ENCODE data around the gene WDR45B. TPM values are rescaled to one million over a fixed set of nuclear protein-coding genes. Genes with fewer than 3 reads are reported as not detected.

Gene WDR45B
- total and polyA plus RNA-seq, 7 donors = 51.7 to 70.1 (median 66.8) TPM

GRCh38 chr17:82631544-82631943 lies 16.7 kb downstream of the WDR45B start:
- TF ChIP-seq POLR2AphosphoS5 (IDR thresholded peaks at IDR 0.05) = no peak
- TF ChIP-seq POLR2A (IDR thresholded peaks at IDR 0.05) = no peak
- no peak for TF ChIP-seq EP300 (IDR thresholded peaks at IDR 0.05)
- no peak for TF ChIP-seq CTCF (IDR thresholded peaks at IDR 0.05)
- H3K27me3 ChIP-seq = no peaks in the 10 kb centered on the region
- H3K4me1 ChIP-seq = no peaks in the 10 kb centered on the region
- no peak for DNase-seq
- no peak overlapping the region for H3K27ac ChIP-seq
- H3K9me3 ChIP-seq = no peaks in the 10 kb centered on the region
- intact Hi-C loops (cut with DNase I) = loop anchor here (10.0 kb wide), 1 partner anchor 277 kb away; the partner anchor contains the start of gene TEX19
- WGBS, 2 donors = 64 to 86% methylated on average over 6 of the region's 6 CpGs
- H3K36me3 ChIP-seq = peaks cover 0 to 50% (median 30%) of the 10 kb centered on the region in 4 donors
- H3K4me3 ChIP-seq = no peak overlapping the region

GRCh38 chr17:82630212-82630611 lies 18.0 kb downstream of the WDR45B start:
- Histone ChIP-seq H3K27ac (no peak overlapping the region), H3K4me1 (no peaks in the 10 kb centered on the region), H3K27me3 (no peaks in the 10 kb centered on the region), H3K9me3 (no peaks in the 10 kb centered on the region), H3K36me3 (peaks cover 7 to 63% (median 35%) of the 10 kb centered on the region in 4 donors), H3K4me3 (no peak overlapping the region)
- no peak for TF ChIP-seq EP300 (IDR thresholded peaks at IDR 0.05)
- TF ChIP-seq CTCF (IDR thresholded peaks at IDR 0.05) = no peak
- TF ChIP-seq POLR2AphosphoS5 (IDR thresholded peaks at IDR 0.05) = no peak
- no peak for TF ChIP-seq POLR2A (IDR thresholded peaks at IDR 0.05)
- WGBS, 2 donors = 92 to 94% methylated on average over 12 of the region's 12 CpGs
- intact Hi-C loops (cut with DNase I) = loop anchor here (10.0 kb wide), 1 partner anchor 275 kb away; the partner anchor contains the start of gene TEX19
- no peak for DNase-seq

- WGBS, 2 donors = 88 to 91% methylated on average over 8 of the region's 8 CpGs
- TF ChIP-seq EP300 (IDR thresholded peaks at IDR 0.05) (no peak), CTCF (IDR thresholded peaks at IDR 0.05) (no peak), POLR2AphosphoS5 (IDR thresholded peaks at IDR 0.05) (no peak), POLR2A (IDR thresholded peaks at IDR 0.05) (no peak)
- H3K36me3 ChIP-seq = peaks cover 11 to 68% (median 39%) of the 10 kb centered on the region in 4 donors
- H3K4me3 ChIP-seq = no peak overlapping the region
- H3K27me3 ChIP-seq = no peaks in the 10 kb centered on the region
- H3K4me1 ChIP-seq = no peaks in the 10 kb centered on the region
- intact Hi-C loops (cut with DNase I) = loop anchor here (10.0 kb wide), 1 partner anchor 275 kb away; the partner anchor contains the start of gene TEX19
- H3K27ac ChIP-seq = no peak overlapping the region
- no peaks in the 10 kb centered on the region for H3K9me3 ChIP-seq
- DNase-seq = no peak
These were observed 18.5 kb downstream of the WDR45B start for GRCh38 chr17:82629748-82630147.

GRCh38 chr17:82627405-82627804 lies 20.8 kb downstream of the WDR45B start:
- no peaks in the 10 kb centered on the region for H3K27me3 ChIP-seq
- no peak overlapping the region for H3K4me3 ChIP-seq
- H3K4me1 ChIP-seq = no peaks in the 10 kb centered on the region
- peak overlapping the region in 1 of 4 donors; percentile 25 for H3K27ac ChIP-seq
- peaks cover 13 to 83% (median 47%) of the 10 kb centered on the region in 4 donors for H3K36me3 ChIP-seq
- H3K9me3 ChIP-seq = no peaks in the 10 kb centered on the region
- no peak for TF ChIP-seq POLR2A (IDR thresholded peaks at IDR 0.05)
- no peak for TF ChIP-seq CTCF (IDR thresholded peaks at IDR 0.05)
- no peak for TF ChIP-seq POLR2AphosphoS5 (IDR thresholded peaks at IDR 0.05)
- no peak for TF ChIP-seq EP300 (IDR thresholded peaks at IDR 0.05)
- DNase-seq = no peak
- WGBS, 2 donors = 89 to 92% methylated on average over 21 of the region's 21 CpGs
- intact Hi-C loops (cut with DNase I) = no loop called here

DNA sequence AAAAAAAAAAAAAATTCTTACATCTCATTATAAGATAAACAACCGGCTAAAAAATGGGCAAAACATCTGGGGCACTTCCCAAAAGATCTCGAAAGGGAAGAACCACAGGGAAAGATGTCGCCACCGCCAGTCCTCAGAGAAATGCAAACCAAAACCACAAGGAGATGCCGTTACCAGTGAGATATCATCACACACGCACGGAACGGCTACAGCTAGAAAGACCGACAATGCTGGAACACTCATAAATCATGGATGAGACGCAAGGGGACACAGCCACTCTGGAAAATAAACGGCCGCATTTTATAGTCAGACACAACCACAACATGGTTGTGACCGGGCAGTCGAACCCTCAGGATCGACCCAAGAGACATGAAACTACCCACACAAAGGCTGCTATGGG lies 24.5 kb downstream of the WDR45B start:
- H3K4me3 ChIP-seq = no peak overlapping the region
- H3K27me3 ChIP-seq = no peaks in the 10 kb centered on the region
- DNase-seq = no peak
- no peak for TF ChIP-seq POLR2AphosphoS5 (IDR thresholded peaks at IDR 0.05)
- no peak for TF ChIP-seq EP300 (IDR thresholded peaks at IDR 0.05)
- TF ChIP-seq POLR2A (IDR thresholded peaks at IDR 0.05) = no peak
- TF ChIP-seq CTCF (IDR thresholded peaks at IDR 0.05) = no peak
- WGBS, 2 donors = 85 to 90% methylated on average over 15 of the region's 15 CpGs
- intact Hi-C loops (cut with DNase I) = no loop called here
- H3K4me1 ChIP-seq = no peaks in the 10 kb centered on the region
- H3K9me3 ChIP-seq = no peaks in the 10 kb centered on the region
- H3K36me3 ChIP-seq = peaks cover 13 to 99% (median 62%) of the 10 kb centered on the region in 4 donors
- no peak overlapping the region for H3K27ac ChIP-seq

Data from sigmoid colon (tissue), 7 donors.